Panc1 (cell line): ENCODE results near the gene AMTN.
"Not testable (repeated sequence)": the region's sequence is repeated elsewhere in the genome, so short reads cannot be mapped to it uniquely, and the experiment has no call there.

Source experiments
- CTCF ChIP-seq: fragments of 450-650 bp; IDR thresholded peaks from 2 replicates; pipeline ENCODE4 v1.5.1; 2017; ENCODE audit warnings: mild to moderate bottlenecking
- POLR2AphosphoS5 ChIP-seq: IDR thresholded peaks from 2 replicates; pipeline ENCODE4 v1.6.1; 2012; ENCODE audit warnings: mild to moderate bottlenecking, low read depth, low read length, moderate library complexity

DNA sequence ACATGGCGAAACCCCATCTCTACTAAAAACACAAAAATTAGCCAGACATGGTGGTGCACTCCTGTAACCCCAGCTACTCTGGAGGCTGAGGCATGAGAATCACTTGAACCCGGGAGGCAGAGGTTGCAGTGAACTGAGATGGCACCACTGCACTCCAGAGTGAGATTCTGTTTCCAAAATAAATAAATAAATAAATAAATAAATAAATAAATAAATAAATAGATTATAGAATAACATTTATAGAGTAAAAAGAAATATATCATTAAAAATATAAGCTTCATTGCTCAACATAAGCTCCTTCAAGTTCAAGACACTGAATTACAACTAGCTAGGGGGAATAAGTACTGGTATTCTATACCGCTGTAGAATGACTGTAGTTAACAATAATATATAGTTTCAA, 16.5 kb downstream of the AMTN start:
- TF ChIP-seq CTCF, POLR2AphosphoS5: not testable (repeated sequence)
